ENCODE results near the gene LGALS3BP.

GRCh38 chr17:78979780-78980623 lies at the start of gene LGALS3BP:
- TF ChIP-seq, protein P1, sequence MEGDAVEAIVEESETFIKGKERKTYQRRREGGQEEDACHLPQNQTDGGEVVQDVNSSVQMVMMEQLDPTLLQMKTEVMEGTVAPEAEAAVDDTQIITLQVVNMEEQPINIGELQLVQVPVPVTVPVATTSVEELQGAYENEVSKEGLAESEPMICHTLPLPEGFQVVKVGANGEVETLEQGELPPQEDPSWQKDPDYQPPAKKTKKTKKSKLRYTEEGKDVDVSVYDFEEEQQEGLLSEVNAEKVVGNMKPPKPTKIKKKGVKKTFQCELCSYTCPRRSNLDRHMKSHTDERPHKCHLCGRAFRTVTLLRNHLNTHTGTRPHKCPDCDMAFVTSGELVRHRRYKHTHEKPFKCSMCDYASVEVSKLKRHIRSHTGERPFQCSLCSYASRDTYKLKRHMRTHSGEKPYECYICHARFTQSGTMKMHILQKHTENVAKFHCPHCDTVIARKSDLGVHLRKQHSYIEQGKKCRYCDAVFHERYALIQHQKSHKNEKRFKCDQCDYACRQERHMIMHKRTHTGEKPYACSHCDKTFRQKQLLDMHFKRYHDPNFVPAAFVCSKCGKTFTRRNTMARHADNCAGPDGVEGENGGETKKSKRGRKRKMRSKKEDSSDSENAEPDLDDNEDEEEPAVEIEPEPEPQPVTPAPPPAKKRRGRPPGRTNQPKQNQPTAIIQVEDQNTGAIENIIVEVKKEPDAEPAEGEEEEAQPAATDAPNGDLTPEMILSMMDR (IDR thresholded peaks at IDR 0.05; ENCODE audit: low read depth, low read length, missing input control) = peak; percentile 0
- TF ChIP-seq MAX (IDR thresholded peaks at IDR 0.05) (no peak), EGR1 (IDR thresholded peaks at IDR 0.05; ENCODE audit: low read depth in 2 of 2) (no peak), SP1 (IDR thresholded peaks at IDR 0.05) (peak; percentile 38), REST (IDR thresholded peaks at IDR 0.05) (no peak), TAF1 (conservative IDR thresholded peaks at IDR 0.05) (peak; percentile 71), RAD21 (IDR thresholded peaks at IDR 0.05) (peak in 1 of 2 donors; percentile 21), YY1 (IDR thresholded peaks at IDR 0.05) (no peak)
